MM.1S (cell line): ENCODE data around the gene SOX11.

ENCODE experiments used
- CTCF ChIP-seq: fragments of 300-600 bp; sonication (generic); IDR thresholded peaks from 2 replicates; pipeline ENCODE4 v1.5.1; 2016; ENCODE audit warnings: antibody characterized with exemption, low read length, mixed read lengths
- EZH2 ChIP-seq: fragments of 300-600 bp; sonication (generic); optimal IDR thresholded peaks from 2 replicates; pipeline ENCODE3; 2017; ENCODE audit warnings: low read depth, mild to moderate bottlenecking, antibody characterized with exemption, low read length, mixed read lengths

- TF ChIP-seq EZH2 (no peak), CTCF (no peak)
These were observed 1.4 kb downstream of the SOX11 start for GRCh38 chr2:5693287-5694201.
